ENCODE results near the gene TMEM82.

DNA sequence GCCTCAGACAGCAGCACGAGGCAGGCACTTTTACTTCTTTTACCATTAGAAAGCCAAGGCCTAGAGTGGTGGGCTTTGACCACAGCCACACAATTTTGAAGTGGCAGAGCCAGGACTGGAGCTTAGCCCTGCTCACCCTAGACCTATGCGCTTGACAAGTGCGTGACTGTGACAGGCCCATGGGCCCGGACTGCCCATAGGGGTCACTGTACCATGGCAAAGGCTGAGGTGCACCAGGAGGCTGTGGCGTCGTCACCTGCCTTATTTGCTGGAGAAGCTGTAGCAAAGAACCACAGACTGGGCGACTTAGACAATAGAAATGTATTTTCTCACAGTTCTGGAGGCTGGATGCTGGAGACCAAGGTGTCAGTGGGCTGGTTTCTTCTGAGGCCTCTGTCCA is 2.6 kb upstream of the TMEM82 start:
- TF ChIP-seq, protein P1, sequence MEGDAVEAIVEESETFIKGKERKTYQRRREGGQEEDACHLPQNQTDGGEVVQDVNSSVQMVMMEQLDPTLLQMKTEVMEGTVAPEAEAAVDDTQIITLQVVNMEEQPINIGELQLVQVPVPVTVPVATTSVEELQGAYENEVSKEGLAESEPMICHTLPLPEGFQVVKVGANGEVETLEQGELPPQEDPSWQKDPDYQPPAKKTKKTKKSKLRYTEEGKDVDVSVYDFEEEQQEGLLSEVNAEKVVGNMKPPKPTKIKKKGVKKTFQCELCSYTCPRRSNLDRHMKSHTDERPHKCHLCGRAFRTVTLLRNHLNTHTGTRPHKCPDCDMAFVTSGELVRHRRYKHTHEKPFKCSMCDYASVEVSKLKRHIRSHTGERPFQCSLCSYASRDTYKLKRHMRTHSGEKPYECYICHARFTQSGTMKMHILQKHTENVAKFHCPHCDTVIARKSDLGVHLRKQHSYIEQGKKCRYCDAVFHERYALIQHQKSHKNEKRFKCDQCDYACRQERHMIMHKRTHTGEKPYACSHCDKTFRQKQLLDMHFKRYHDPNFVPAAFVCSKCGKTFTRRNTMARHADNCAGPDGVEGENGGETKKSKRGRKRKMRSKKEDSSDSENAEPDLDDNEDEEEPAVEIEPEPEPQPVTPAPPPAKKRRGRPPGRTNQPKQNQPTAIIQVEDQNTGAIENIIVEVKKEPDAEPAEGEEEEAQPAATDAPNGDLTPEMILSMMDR (IDR thresholded peaks at IDR 0.05 in 4 of 5, conservative IDR thresholded peaks at IDR 0.05 in 1 of 5) = peak in 1 of 5 experiments; percentile 22
- TF ChIP-seq POLR2A (IDR thresholded peaks at IDR 0.05) = no peak
